Suppressor macrophage (primary cell): Measurements from ENCODE around the gene SYCE1L.
"Not testable (repeated sequence)": the region's sequence is repeated elsewhere in the genome, so short reads cannot be mapped to it uniquely, and the experiment has no call there.

Source experiments
- DNase-seq, 4 experiments: peaks; one replicate each; pipeline ENCODE4 v3.0.0-alpha.2; 2020 to 2022

Gene SYCE1L

DNA sequence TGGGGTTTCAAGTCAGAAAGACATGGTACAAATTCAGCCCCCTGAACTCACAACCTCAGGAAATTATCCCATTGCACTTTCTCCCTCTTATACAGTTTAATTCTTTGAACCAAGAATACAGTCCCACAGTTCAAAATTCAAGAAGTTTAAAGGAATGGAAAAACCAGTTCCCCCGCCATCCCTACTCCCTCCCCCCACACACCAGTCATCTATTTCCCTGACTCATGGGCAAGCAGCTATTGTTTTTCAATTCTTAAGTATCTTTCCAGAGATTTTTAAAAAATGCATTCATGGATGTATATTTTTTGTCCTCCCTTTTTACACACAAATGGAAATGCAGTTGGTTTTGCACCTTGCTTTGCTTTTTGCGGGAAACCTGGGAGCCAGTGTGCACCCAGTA, 7.3 kb downstream of the SYCE1L start:
- no peak for DNase-seq

DNA sequence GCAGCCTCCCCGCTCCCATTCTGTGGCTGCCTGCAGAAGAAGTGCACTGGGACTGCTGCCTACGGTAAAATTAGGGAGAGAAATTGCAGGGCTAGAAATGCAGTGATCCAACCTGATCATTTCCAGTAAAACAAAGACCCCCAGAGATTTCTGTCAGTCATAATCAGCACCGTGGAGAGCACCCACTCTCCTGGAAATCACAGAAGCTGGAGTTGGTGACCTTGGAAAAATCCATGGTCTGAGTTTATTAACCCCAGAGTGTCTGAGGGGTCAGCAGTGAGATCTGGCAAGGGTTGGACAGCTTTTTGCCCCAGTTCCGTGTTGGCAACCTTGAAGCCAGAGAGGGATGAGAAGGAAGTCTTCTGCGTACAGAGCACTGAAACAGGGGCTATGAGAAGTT, 7.8 kb downstream of the SYCE1L start:
- DNase-seq: no peak

DNA sequence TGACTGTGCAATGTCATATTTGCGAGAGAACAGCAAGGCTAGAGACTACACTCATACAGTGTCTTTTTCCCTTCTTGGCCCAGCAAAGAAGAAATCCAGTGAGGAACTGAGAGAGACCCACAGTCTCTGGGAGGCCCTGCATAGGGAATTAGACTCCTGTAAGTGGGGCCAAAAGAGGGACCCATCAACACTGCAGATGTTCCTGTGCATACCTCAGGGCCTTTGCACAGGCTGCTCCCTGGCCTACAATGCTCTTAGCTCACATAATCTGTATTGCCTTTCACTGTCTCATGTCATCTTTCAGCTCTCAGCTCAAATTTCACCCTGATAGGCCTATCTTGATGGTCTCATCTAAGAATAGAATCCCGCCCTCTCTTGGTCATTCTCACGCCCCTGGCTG, 9.2 kb downstream of the SYCE1L start:
- DNase-seq: no peak

DNA sequence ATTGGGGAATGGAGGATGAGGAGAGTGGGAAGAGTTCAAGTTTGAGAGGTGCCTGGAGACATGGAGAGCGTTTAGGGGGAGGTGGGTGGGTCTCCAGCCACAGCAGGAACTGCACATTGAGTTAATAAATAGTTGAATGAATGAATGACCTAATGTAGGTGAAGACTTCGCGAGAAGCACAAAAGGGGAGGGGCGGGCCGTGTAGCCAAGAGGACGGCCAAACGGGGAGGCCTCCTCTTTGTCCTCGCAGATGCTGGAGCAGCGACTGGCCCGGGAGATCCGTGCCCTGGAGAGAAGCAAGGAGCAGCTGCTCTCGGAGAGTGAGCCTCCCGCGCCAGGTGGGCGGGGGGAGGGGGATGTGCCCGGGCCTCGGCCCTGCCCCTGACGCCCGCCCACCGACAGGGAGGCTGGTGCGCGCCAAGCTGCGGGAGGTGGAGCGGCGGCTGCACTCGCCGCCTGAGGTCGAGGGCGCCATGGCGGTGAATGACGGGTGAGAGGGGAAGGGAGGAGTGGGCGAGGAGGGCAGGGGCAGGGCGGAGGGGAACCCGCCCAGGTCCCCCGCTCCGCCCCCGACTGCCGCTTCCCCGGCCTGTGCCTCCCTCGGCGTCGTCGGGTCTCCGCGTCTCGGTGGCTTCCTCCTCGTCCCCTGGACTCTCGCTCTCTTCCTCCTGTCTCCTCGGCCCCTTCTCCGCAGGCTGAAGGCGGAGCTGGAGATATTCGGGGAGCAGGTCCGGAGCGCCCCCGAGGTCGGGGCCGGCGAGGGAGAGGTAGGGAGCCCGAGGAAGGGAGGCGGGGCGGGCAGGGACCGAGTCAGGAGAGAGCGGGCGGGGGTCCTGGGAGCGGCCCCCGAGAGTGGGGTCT, 12.9 kb downstream of the SYCE1L start:
- DNase-seq: peak; percentile 33 to 68 (median 48)

DNA sequence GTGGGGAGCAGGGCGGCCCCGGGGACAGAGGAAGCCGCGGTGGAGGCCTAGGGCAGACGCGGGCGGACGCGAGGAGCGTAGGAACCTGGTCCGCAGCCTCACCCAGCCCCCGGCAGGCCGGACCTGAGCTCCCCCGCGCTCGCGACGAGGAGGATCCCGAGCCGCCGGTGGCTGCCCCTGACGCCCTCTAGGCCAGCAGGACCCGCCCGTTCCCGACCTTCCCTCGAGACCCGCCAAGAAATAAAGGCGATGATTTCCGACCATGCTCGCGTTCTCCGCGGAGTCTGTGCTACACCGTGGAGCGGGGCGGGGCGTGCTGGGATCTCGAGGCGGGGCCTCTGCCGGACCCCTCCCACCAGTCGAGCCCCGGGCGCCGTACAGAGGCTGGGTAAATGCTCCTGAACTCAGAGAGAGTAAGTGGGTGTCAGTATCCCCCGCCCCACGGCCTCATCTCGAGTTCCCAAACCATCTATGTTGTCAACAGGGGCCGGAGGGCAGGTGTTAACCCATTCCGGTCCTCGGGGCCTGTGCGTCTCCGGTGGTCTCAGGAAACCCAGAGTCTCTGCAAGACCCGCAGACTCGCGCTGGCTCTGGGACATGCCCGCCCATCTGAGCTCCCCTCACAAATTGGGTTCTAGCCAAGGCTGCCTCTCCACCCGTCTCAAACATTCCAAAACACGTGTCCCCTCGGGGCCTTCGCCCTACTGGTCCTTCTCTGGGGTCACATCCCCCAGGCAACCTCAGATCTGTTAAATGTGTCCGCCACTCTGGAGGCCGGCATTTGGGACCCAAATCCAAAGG, 13.7 kb downstream of the SYCE1L start:
- peak; percentile 44 to 78 (median 59) for DNase-seq

DNA sequence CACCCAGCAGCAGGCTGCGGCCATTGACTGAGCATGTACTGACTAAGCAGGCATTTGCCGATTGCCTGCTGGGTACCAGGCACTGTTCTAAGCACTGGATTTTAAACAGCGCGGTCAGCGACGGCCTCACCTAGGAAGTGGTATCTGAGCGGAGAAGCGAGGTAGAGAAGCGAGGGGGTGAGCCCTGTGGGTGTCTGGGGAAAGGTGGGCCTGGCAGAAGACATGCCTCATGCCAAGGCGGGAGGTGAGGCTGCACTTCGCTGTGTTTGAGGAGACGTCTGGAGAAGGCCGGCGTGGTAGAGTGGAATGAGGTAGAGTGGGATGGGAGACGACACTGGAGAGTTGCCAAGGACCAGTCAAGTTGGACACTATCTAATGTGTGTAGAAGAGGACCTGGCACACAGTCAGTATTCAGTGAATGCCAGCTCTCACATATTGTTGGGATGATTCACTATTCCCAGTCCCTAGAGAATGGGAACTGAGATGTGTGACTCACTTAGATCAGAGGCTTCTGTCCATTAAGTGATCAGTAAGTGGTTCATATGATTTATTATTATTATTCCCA, 14.4 kb downstream of the SYCE1L start:
- DNase-seq: peak in 1 of 4 experiments; percentile 36

DNA sequence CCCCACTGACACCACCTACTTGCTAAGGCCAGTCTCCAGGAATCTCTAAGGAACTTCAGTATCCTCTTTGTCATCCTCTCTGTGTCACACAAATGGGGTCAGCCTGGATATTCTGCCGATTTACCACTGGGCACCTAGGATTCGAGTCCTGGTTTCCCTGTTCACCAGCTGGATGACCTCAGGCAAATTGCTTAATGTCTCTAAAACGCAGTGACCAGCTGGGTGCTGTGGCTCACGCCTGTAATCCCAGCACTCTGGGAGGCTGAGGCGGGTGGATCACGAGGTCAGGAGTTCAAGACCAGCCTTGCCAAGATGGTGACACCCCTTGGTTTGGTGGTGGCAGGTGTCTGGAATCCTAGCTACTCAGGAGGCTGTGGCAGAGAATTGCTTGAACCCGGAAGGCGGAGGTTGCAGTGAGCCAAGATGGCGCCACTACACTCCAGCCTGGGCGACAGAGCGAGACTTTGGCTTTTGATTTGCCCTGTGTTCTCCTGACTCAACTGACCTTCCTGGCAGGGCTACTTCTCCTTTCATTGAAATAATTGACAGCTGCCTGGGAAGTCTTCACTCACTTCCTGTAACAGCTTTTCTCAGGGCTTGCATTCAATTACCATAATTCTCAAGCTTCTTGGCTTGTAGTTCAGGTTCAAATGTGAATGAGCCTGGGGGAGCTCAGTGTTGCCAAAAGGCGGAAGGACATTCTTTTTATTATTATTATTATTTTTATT, 15.4 kb downstream of the SYCE1L start:
- peak; percentile 5 to 33 (median 24) for DNase-seq

DNA sequence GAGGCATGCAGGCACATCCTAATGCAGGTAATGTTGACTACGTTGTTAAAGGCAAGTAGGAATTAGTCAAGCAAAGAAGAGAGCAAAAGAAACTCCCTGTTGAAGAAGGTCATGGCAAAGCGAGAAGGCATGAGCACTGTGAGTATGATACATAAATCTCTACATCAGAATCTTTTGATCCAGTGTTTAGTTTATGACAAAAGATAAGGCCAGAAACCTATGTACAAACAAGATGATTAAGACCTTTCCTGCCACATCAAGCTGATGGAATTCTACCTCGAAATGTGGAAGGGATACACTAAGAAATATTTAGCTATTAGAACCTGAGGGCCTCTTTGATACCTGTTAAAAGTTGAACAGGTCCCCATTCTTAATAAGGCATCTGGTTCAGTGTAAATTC, 20.2 kb downstream of the SYCE1L start:
- no peak for DNase-seq

DNA sequence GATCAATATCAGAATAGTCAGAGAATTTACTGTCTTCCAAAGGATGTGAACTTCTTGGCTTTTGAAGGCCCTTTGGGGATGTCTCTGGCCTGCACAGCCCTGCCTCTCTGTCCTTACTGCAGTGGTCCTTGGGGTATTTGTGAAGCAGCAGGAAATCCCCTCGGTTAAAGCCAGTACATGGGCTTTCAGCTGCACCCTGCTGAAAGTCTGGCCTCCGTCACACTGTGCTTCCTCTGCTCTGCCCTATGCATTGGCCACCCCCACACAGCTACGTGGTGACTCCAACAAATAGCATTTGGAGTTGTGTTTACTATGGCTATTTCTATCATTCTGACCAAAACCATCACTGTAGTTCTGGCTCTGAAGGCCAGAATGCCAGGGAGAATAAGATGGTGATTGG, 21.2 kb downstream of the SYCE1L start:
- DNase-seq: no peak

DNA sequence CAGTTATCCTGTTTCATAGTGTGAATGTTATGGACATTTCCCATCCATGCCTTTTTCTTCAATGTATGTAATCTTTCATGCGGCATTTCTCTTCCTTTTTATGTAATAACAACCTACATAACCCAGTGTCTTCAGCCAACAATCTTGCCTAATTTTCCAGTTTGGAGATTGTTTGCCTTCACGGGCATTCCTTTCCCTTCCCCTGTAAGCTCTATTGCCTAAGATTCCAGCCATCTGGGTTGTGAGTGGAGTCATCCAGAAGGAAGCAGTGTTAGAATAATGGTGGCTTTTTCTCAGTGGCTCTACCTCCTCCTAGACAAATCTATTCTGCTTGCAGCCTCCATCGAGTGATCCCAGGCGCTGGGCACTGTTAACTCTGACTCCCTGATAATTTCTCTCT, 22.3 kb downstream of the SYCE1L start:
- no peak for DNase-seq

DNA sequence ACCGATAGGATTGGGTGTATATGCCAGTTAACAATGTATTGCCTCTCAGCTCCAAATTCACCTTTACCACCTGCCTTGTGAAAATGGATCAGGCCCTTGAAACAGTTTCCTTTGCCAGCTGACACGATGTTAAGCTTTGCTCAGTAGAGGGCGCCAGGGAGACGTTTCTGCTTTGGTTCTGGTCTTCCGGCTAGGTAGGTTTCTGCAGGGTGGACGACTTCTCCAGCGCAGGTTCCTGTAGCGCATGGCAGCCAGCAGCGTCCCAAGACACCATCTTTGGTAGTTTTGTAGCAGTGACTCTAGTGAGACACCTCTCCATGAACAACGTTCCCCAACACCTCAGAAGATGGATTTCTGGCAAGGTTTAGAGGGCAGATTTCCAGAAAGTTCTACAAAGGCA, 24.0 kb downstream of the SYCE1L start:
- peak; percentile 5 to 46 (median 32) for DNase-seq

DNA sequence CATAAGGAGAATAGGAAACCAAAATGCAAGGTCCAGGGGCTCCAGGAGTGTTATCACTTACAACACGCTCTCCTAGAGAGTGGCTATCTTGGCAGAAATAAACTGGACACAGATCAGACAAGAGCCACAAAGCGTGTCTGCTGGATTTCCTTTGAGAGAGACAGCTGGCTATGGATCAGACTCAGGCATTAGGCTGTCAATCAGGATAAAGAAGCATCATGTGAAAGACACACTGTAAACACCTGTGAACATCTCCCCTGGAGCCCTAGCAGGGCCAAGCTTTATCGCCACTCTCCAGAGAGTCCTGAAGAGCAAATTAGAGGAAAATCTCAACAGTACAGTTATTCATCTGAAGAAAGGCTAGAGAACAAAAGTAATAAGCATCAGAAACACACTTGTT, 26.0 kb downstream of the SYCE1L start:
- DNase-seq: no peak

DNA sequence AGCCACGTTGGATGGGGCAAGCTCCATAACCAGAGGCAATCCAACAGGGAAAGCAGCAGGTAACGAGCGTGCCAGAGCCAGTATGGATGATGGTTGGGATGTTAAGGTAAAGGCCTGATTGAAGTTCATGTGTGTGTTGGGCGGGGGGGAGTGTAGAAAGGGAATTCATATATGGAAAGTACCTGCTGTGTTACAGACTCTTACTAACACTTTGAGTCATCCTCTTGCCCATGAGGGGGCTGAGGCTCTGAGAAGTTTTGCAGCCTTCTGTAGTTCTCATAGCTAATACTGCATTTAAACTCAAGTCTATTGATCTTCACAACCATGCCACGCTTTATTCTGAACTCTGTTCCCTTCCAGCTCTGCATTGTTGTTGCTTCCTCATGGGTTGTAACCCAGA, 28.5 kb downstream of the SYCE1L start:
- no peak for DNase-seq

DNA sequence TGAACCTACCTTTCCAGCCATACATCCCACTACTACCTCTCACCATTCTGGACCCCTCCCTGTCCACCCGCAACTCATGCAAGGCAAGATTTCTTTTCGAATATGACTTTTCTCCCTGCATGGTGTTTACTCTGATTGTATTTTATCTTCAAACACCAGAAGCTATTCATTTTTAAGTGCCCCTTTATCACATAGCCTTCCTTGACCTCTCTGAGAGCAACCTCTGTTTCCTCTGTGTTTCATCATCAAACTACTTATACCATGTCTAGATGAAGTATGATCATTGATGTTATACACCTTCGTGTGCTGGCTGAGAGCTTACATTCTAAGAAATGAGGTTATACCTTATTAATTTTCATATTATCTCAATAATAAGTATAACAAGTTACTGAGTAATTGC, 31.8 kb downstream of the SYCE1L start:
- DNase-seq: no peak

DNA sequence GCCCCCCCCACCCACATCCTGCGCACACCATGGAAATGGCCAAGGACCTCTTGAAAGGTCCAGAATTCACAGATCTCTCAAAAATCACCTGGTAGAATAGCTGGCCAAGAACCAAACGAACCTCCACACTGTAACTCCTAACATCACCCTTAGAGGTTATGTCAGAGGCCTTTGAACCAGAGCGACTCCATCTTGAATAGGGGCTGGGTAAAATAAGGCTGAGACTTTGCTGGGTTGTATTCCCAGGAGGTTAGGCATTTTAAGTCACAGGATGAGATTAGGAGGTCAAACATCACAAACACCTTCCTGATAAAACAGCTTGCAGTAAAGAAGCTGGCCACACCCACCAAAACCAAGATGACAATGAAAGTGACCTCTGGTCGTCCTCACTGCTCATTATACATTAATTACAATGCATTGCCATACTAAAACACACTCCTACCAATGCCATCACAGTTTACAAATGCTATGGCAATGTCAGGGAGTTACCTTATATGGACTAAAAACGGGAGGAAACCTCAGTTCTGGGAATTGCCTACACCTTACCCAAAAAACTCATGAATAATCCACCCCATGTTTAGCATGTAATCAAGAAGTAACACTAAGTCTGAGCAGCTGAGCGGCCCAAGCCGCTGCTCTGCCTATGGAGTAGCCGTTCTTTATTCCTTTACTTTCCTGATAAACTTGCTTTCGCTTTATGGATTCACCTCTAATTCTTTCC, 34.8 kb downstream of the SYCE1L start:
- no peak for DNase-seq

DNA sequence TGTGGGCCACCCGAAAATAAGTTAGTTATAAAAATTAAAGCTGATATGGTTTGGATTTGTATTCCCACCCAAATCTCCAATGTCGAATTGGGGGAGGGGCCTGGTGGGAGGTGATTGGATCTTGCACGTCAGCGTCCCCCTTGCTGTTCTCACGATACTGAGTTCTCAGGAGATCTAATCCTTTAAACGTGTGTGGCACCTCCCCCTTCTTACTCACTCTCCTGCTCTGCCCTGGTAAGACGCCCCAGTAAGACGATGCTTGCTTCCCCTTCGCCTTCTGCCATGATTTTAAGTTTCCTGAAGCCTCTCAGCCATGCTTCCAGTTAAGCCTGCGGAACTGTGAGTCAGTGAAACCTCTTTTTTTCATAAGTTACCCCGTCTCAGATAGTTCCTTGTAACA, 35.4 kb downstream of the SYCE1L start:
- no peak for DNase-seq

DNA sequence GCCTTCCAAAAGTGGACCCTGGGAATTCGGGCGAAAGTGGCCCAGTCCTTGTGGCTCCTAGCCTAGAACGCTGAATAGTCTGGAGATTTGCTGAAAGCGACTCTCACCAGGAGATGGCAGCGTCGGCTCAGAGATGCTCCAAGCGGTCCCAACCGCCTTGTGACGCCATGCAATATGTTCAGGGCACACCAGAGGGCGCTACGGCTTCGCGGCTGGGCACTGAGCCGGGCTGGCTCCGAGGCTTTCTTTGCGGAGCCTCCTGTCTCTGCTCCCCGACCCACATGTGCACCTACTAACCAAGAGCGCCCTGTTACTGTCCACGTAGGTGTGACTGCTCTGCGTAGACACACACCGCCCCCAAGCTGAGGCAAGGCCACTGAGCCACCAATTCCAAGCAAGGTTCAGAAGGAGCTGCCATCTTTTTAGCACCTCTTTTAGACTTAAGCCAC, 36.9 kb downstream of the SYCE1L start:
- peak; percentile 90 to 95 (median 93) for DNase-seq

DNA sequence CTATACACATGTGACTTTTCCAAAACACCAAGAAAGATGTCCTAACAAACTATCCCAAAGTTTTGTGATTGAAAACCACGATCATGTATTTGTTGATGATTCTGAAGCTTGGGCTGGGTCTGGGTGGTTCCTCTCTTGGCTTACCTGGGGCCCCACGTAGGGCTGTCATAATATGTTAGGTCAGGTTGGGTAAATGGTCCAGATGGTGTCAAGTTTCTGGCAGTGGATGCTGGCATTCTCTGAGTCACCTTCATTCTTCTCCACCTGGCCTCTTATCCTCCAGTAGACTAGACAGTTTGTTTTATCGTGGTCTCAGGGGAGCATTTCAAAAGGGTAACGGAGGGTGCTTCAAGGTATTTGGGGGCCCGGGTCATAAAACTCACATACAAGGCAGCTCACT, 39.4 kb downstream of the SYCE1L start:
- no peak for DNase-seq

DNA sequence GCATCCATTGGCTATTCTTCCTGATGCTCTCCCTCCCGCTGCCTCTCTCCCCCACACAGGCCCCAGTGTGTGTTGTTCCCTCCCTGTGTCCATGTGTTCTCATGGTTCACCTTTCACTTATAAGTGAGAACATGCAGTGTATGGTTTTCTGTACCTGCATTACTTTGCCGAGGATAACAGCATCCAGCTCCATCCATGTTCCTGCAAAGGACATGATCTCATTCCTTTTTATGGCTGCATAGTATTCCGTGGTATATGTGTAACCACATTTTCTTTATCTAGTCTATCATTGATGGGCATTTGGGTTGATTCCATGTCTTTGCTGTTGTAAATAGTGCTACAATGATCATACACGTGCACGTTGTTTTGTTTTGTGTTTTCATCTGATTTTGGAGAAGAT, 43.3 kb downstream of the SYCE1L start:
- DNase-seq: not testable (repeated sequence)

DNA sequence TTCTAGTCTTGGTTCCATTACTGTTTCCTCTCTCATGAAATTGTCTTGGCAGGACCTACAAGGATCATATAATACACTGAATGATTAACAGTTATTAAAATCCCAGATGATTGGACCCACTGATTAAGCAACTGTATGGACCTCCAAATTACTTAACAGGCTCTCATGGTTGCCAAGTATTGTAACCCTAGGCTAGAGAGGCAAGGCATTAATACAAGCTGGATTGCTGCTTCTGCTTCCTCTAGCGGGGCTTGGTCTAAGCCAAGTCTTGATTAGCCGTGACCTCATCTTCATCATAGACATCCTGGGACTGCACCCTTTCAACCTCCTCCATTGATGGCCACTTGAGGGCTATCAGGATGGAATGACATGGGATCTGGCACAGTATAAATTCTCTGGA, 46.9 kb downstream of the SYCE1L start:
- DNase-seq: no peak

DNA sequence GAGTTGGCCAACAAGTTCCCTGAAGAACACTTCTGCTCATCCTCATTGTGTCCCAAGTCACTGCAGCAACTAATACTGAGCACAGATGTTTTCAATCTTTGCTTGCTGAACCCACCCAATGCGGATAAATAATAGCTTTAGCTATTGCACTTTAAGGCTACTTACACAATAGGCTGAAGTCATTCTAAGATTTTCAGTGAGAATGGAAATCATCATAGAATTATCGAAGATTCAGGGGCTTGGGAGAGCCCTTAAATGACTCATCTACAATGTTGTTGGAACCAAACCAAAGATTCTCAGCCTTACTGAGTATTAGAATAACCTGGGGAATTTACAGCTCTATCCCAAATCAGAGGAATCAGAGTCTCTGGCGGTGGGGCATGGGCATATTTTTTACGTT, 51.2 kb downstream of the SYCE1L start:
- DNase-seq: no peak
